Stimulated activated naive CD8-positive, alpha-beta T cell treated with anti-CD3 and anti-CD28 coated beads, Interleukin-15, amount 100 ng/mL, for 72 hours (primary cell): ENCODE data around the gene SEC14L2.
"Not testable (repeated sequence)": the region's sequence is repeated elsewhere in the genome, so short reads cannot be mapped to it uniquely, and the experiment has no call there.

ENCODE experiments used
- ATAC-seq: fragments of 150-1000 bp; cut with Tn5 transposase; 2 replicates; pipeline ENCODE4 v1.10.0; 2021; ENCODE audit warnings: mild to moderate bottlenecking, moderate library complexity
- DNase-seq, 2 donors: peaks; one replicate each; pipeline ENCODE4 v3.0.0; 2021 to 2022
- H3K27ac Mint-ChIP-seq, 2 donors: one replicate each; pipeline ENCODE4 v1.8.0; 2022; ENCODE audit warnings: mild to moderate bottlenecking in 2 of 2, mixed read lengths in 2 of 2, moderate library complexity in 2 of 2
- H3K27me3 Mint-ChIP-seq: one replicate; pipeline ENCODE4 v1.8.0; 2022; ENCODE audit warnings: mixed read lengths
- H3K4me1 Mint-ChIP-seq: one replicate; pipeline ENCODE4 v1.8.0; 2022; ENCODE audit warnings: mild to moderate bottlenecking, mixed read lengths
- H3K4me3 Mint-ChIP-seq, 2 donors: one replicate each; pipeline ENCODE4 v1.8.0; 2022; ENCODE audit warnings: mild to moderate bottlenecking in 2 of 2, mixed read lengths in 2 of 2, moderate library complexity in 1 of 2
- H3K9me3 Mint-ChIP-seq, 2 donors: one replicate each; pipeline ENCODE4 v1.8.0; 2022; ENCODE audit warnings: mixed read lengths in 2 of 2

The SEC14L2 gene

DNA sequence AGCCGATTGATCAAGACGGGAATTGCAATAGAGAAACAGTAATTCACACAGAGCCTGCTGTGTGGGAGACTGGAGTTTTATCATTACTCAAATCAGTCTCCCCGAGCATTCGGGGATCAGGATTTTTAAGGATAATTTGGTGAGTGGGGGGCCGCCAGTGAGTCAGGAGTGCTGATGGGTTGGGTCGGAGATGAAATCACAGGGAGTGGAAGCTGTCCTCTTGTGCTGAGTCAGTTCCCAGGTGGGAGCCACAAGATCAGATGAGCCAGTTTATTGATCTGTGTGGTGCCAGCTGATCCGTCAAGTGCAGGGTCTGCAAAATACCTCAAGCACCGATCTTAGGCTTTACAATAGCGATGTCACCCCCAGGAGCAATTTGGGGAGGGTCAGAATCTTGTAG lies 44.3 kb downstream of the SEC14L2 start:
- no peak for ATAC-seq
- H3K27ac Mint-ChIP-seq: no peak overlapping the region
- no peak for DNase-seq
- peaks cover 35% of the 10 kb centered on the region for H3K4me1 Mint-ChIP-seq
- peaks cover 5 to 10% of the 10 kb centered on the region in 2 donors for H3K9me3 Mint-ChIP-seq
- H3K27me3 Mint-ChIP-seq: peaks cover 51% of the 10 kb centered on the region
- H3K4me3 Mint-ChIP-seq: no peak overlapping the region

DNA sequence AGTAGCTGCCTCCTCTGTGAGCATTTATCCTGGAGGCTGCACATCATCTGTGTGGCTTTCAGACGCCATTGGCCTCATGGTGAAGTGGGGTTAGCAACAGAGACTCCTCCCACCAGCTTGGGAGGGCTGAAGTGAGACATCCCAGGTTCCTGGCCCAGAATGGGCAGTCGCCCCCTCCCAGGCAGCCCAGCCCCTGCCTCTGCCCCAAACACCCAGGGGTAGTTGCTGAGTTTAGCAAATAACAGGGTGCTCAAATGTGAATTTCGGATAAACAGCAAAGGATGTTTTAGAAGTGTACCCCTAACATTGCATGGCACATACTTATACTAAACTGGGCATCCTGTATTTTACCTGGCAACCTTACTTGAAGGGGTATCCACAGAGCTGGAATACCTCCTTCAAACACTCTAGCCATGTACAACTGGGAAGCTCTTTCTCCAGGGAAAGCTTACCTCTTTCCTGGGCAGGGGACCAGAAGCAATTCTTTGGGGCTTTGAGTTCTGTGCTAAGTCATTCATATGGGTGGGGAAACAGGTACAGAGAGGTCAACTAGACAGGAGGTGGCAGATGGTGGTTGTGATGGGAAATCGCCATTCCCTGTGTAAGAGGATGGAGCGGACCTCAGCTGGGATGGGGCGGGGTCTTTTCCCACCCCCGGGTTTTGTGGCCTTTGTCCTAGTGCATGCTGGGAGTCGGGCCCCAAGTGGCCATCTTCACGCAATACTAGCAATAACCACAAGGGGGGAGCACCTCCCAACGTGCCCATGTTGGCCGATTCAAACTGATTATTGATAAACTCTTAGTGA lies 48.0 kb downstream of the SEC14L2 start:
- peaks cover 34% of the 10 kb centered on the region for H3K4me1 Mint-ChIP-seq
- peaks cover 61% of the 10 kb centered on the region for H3K27me3 Mint-ChIP-seq
- H3K9me3 Mint-ChIP-seq: peaks cover 0 to 8% of the 10 kb centered on the region in 2 donors
- ATAC-seq (peak; percentile 64), DNase-seq (peak; percentile 68 to 73)
- peak overlapping the region in 1 of 2 donors; percentile 16 for H3K27ac Mint-ChIP-seq
- peak overlapping the region in 1 of 2 donors; percentile 3 for H3K4me3 Mint-ChIP-seq

DNA sequence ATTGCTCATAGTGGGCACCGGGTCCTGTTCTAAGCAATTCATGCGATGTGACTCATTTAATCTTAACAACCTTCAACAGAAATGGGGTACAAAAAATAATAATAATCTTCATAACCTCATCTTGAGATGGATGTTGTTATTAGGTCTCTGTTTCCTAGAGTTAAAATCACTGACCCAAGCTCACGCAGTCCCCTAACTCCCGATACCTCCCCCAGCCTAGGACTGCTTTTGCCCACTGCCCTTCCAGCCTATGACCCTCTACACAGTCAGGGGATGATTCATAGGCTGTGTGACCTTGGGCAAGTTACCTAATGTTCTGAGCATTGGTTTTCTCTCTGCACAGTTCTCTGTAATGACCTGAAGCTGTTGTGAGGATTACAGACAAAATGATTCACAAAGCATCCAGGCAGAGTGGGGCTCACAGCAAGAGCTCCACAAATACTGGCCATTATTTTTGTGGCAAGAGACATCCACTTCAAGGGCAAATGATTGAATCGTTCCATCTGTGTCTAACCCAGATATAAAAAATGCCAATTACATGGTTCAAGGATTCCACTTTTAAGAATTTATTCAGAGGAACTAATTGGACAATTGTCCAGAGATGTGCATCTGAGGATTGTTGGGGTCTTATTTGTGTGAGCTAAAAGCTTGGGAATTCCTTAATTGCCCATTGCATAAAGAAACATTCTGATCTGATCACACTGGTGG lies 48.8 kb downstream of the SEC14L2 start:
- H3K4me3 Mint-ChIP-seq: no peak overlapping the region
- H3K9me3 Mint-ChIP-seq: peaks cover 0 to 8% of the 10 kb centered on the region in 2 donors
- DNase-seq (no peak), ATAC-seq (no peak)
- peaks cover 34% of the 10 kb centered on the region for H3K4me1 Mint-ChIP-seq
- no peak overlapping the region for H3K27ac Mint-ChIP-seq
- H3K27me3 Mint-ChIP-seq: peaks cover 58% of the 10 kb centered on the region

DNA sequence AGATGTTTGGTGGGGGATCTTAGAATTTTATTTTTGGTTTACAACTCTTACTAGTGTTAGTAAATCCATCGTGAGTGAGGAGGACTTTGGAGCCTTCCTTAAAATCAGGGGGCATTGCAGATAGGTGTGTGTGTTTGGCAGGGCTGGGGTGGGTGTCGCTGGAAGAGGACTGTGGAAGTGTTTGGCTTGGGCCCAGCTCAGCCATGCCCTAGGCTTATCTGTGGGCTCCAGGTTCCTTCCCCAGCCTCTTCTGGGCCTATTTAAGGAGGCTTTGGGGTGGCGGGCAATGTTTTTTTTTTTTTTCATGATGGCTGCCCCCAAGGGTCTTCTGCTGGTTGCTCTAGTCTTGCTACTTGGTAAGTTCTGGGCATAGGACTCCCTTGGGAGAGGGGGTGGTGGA lies 50.8 kb downstream of the SEC14L2 start:
- peaks cover 0 to 6% of the 10 kb centered on the region in 2 donors for H3K9me3 Mint-ChIP-seq
- peak overlapping the region; percentile 1 to 46 for H3K27ac Mint-ChIP-seq
- DNase-seq (no peak), ATAC-seq (no peak)
- H3K4me3 Mint-ChIP-seq: no peak overlapping the region
- peaks cover 66% of the 10 kb centered on the region for H3K27me3 Mint-ChIP-seq
- peaks cover 24% of the 10 kb centered on the region for H3K4me1 Mint-ChIP-seq

DNA sequence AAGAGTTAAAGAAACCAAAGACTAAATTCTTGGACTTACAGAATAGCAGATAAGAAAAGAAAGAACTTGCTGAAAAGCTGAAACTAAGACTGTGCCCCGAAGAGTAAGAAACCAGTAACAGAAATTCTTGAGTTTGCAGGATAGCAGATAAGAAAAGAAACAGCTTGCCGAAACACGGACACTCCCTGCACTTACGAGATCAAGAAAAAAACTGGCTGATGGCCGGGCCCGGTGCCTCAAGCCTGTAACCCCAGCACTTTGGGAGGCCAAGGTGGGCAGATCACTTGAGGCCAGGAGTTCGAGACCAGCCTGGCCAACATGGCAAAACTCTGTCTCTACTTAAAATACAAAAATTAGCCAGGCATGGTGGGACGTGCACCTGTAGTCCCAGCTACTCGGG lies 54.7 kb downstream of the SEC14L2 start:
- H3K27me3 Mint-ChIP-seq: peaks cover 45% of the 10 kb centered on the region
- not testable (repeated sequence) for H3K4me3 Mint-ChIP-seq, DNase-seq, H3K27ac Mint-ChIP-seq, ATAC-seq, H3K4me1 Mint-ChIP-seq, H3K9me3 Mint-ChIP-seq

DNA sequence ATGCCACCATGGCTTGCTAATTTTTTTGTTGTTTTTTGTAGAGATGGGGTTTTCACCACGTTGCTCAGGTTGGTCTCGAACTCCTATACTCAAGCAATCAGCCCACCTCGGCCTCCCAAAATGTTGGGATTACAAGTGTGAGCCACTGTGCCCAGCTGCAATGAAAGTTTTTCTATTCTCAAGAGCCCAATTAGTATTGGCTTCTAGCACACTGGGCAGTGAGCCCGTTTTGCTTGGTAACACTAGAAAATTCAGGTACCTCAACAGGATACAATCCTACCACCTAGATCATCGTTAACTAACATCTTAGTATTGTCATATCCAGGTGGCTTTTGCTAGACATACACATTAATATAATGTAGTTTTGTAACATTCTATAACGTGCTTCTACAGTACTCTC lies 56.0 kb downstream of the SEC14L2 start:
- H3K27ac Mint-ChIP-seq: no peak overlapping the region
- H3K4me3 Mint-ChIP-seq: no peak overlapping the region
- no peaks in the 10 kb centered on the region for H3K9me3 Mint-ChIP-seq
- no peak for DNase-seq
- H3K4me1 Mint-ChIP-seq: no peaks in the 10 kb centered on the region
- no peak for ATAC-seq
- H3K27me3 Mint-ChIP-seq: peaks cover 46% of the 10 kb centered on the region

DNA sequence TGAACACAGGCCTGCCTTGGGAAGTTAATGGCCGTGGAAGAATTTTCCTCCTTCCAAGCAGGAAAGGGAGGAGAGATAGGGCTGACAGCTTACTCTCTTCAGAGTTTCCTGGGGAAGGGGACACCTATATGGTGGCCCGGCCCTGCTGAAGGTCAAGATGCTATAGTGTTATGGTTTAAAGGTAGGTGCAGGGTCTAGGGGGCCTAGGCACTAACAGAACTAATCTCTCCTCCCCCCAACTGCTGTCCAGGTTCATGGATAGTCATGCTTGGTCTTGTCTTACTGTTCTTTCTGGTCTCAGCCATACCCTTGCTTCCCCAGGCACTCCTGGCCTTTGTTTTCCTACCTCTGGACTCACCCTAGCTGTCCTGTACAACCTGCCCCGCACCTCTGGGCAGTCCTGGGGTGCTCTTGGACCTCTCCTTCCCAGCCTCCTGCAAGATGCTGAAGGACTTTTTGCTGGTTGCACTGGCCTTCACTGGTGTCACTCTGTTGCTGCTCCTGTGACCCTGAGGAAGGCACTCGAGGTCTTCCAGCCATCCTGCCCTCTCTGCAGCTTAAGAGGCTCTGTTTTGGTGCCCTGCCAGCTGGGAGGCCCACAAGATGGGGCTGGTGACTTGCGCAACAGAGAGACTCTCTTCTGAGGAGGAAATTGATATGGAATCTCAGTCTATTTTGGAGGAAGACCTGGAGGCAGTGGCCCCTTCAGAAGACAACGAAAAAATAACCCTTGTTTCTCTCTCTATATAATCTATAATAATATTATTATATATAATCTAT lies 57.1 kb downstream of the SEC14L2 start:
- Mint-ChIP-seq H3K4me3 (no peak overlapping the region), H3K27me3 (peaks cover 40% of the 10 kb centered on the region), H3K4me1 (no peaks in the 10 kb centered on the region), H3K27ac (no peak overlapping the region), H3K9me3 (no peaks in the 10 kb centered on the region)
- DNase-seq: peak in 1 of 2 donors; percentile 41
- peak; percentile 79 for ATAC-seq

DNA sequence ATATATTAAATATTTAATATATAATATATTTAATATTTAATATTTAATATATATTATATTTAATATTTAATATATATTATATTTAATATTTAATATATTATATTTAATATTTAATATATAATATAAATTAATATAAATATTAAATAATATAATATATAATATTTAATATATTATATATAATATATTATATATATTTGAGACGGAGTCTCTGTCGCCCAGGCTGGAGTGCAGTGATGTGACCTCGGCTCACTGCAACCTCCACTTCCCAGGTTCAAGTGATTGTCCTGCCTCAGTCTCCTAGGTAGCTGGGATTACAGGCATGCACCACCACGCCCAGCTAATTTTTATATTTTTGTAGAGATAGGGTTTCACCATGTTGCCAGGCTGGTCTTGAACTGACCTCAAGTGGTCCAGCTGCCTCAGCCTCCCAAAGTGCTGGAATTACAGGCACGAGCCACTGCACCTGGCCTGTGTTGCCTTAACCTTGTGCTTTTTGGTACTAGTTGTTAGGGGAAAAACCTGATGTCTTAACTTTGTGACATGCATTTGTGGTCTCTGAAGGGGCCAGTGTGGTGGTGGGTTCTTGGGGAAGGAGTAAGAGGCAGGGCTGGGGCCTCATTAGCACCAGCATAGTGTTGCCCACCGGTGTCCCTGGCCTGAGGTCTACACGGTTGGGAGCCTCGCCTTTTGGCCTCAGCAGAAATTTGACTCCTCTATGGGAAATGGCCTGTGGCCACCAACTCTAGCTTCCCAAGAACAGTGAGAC lies 58.4 kb downstream of the SEC14L2 start:
- no peaks in the 10 kb centered on the region for H3K4me1 Mint-ChIP-seq
- no peak overlapping the region for H3K4me3 Mint-ChIP-seq
- H3K27ac Mint-ChIP-seq: no peak overlapping the region
- H3K27me3 Mint-ChIP-seq: peaks cover 39% of the 10 kb centered on the region
- H3K9me3 Mint-ChIP-seq: no peaks in the 10 kb centered on the region
- peak; percentile 36 for ATAC-seq
- DNase-seq: no peak

DNA sequence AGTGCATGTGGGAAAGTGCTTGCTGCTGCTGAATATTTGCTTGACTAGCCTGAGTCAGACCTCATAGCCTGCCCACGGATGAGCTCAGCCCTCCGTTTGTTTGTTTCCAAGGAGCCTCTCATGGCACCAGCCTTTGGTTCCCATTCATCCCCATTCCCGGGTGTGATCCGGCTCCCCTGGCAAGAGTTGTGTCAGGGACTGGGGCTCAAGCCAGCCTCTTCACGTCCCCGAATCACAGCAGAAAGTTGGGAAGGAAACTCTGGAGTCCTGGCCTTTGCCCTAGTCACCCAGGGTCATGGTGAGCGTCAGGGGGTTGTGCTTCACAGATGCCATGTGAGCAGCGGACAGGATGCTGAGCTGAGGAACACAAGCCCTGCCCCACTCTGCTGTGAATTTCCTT lies 61.2 kb downstream of the SEC14L2 start:
- Mint-ChIP-seq H3K9me3 (no peaks in the 10 kb centered on the region), H3K27me3 (peaks cover 24% of the 10 kb centered on the region), H3K27ac (no peak overlapping the region), H3K4me3 (no peak overlapping the region), H3K4me1 (no peaks in the 10 kb centered on the region)
- DNase-seq (no peak), ATAC-seq (no peak)

DNA sequence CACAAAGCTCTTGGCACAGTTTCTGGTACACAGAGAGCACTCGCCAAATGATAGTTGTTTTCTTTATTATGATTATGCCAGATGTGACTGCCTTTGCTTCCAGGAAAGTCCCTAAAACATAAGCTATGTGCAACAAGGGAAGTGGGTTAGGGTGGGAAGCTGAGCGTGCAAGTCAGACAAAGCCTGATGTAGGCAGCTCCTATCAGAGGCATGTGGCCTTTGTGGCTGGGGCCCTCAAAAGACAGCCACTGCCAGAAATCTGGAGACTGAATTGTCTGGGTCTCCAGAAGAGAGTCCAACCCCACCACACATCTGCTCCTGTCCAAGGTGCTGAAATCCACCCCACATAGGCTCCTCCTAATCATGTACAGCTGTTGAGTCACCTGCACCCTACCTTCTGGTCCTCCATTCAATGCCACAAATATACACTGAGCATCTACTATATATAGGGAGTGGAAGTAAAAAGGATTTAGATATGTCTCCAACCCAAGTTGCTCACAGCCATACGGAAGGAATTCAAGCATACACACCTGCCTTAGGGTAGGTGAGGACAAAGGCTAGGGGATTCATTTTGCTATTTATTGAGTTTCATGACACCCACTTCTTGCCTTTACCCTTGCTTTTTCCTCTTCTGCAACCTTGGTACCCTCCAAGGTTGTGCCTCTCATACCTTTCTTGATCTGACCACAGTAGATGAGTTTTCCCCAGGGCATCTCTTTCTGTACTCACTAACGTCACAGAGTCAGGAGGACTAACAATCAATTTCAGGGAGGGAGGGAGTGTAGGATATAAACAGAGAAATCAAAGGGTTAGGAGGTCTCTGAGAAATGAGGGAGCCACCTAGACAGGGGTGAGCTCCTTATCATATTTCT lies 62.6 kb downstream of the SEC14L2 start:
- H3K27me3 Mint-ChIP-seq: peaks cover 28% of the 10 kb centered on the region
- H3K9me3 Mint-ChIP-seq: no peaks in the 10 kb centered on the region
- ATAC-seq (peak; percentile 79), DNase-seq (peak in 1 of 2 donors; percentile 34)
- H3K4me1 Mint-ChIP-seq: no peaks in the 10 kb centered on the region
- H3K4me3 Mint-ChIP-seq: no peak overlapping the region
- no peak overlapping the region for H3K27ac Mint-ChIP-seq

DNA sequence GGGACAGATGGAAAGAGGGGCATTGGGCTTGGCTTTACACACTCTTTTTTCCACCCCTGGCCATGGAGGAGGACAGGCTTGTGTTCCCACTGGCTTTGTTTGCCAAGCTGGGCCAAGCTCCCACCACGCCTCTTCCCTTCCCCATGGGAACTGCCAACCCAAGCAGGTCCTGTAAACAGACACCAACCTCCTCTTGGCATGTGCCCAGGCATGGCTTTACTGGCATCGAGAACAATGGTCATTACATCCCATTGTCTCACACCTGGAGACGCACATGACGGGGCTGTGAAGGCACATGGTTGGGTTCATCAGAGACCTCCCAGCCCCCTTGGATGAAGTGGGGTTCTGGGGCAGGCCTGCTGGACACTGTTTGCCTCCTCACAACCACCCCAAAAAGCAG lies 63.3 kb downstream of the SEC14L2 start:
- no peak overlapping the region for H3K4me3 Mint-ChIP-seq
- no peaks in the 10 kb centered on the region for H3K4me1 Mint-ChIP-seq
- H3K9me3 Mint-ChIP-seq: peaks cover 0 to 6% of the 10 kb centered on the region in 2 donors
- ATAC-seq: no peak
- no peak overlapping the region for H3K27ac Mint-ChIP-seq
- no peak for DNase-seq
- peaks cover 36% of the 10 kb centered on the region for H3K27me3 Mint-ChIP-seq

DNA sequence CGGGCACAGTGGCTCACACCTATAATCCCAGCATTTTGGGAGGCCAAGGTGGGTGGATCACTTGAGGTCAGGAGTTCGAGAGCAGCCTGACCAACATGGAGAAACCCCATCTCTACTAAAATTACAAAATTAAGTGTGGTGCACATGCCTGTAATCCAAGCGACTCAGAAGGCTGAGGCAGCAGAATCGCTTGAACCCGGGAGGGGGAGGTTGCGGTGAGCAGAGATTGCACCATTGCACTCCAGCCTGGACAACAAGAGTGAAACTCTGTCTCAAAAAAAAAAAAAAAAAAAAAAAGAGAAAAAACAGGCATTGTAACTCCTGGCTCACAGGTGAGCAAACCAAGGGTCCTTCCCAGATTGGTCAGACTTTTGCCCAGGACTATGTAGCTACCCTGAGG lies 63.7 kb downstream of the SEC14L2 start:
- ATAC-seq, H3K4me3 Mint-ChIP-seq, DNase-seq, H3K27ac Mint-ChIP-seq, H3K4me1 Mint-ChIP-seq: not testable (repeated sequence)
- H3K27me3 Mint-ChIP-seq: peaks cover 40% of the 10 kb centered on the region
- H3K9me3 Mint-ChIP-seq: peaks cover 0 to 10% of the 10 kb centered on the region in 2 donors

DNA sequence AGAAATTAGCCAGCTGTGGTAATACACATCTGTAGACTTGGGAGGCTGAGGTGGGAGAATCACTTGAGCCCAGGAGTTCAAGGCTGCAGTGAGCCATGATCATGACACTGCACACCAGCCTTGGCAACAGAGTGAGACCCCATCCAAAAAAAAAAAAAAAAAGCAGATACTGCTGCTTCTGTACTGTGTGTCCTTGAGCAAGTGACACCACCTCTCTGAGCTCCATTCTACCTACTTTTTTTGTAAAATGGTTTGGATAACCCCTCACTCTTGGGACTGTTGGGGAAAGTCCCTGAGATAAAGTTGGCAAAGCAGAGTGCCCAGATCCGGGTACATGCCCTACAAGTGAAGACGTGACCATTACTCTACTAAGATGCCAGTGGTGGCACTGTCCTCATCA lies 72.3 kb downstream of the SEC14L2 start:
- Mint-ChIP-seq H3K4me3 (no peak overlapping the region), H3K4me1 (no peaks in the 10 kb centered on the region), H3K27me3 (peaks cover 51% of the 10 kb centered on the region), H3K27ac (no peak overlapping the region), H3K9me3 (peaks cover 0 to 14% of the 10 kb centered on the region in 2 donors)
- DNase-seq (no peak), ATAC-seq (no peak)

DNA sequence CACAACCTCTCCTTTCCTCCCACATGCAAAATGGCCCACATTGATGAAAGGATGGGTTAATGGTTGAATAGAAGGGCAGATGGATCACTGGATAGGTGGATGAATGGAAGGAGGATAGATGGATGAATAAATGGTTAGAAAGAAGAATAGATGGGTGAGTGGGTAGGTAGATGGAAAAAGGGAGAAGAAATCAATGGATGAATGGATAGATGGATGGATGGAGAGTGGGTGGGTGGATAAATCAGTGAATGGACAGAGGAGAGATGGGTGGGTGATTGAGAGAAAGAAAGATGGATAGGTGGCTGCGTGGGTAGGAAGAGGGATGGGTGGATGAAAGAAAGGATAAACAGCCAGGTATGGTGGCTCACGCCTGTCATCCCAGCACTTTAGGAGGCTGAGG lies 73.8 kb downstream of the SEC14L2 start:
- no peaks in the 10 kb centered on the region for H3K4me1 Mint-ChIP-seq
- no peak overlapping the region for H3K27ac Mint-ChIP-seq
- peaks cover 36% of the 10 kb centered on the region for H3K27me3 Mint-ChIP-seq
- H3K4me3 Mint-ChIP-seq: no peak overlapping the region
- peaks cover 0 to 2% of the 10 kb centered on the region in 2 donors for H3K9me3 Mint-ChIP-seq
- no peak for ATAC-seq
- no peak for DNase-seq
